ENCODE data around the gene ARMC6. TPM values are rescaled to one million over a fixed set of nuclear protein-coding genes. Genes with fewer than 3 reads are reported as not detected.

The ARMC6 gene
- total RNA-seq, 4 donors from 2014 or later: 12.0 to 32.3 (median 15.6) TPM

DNA sequence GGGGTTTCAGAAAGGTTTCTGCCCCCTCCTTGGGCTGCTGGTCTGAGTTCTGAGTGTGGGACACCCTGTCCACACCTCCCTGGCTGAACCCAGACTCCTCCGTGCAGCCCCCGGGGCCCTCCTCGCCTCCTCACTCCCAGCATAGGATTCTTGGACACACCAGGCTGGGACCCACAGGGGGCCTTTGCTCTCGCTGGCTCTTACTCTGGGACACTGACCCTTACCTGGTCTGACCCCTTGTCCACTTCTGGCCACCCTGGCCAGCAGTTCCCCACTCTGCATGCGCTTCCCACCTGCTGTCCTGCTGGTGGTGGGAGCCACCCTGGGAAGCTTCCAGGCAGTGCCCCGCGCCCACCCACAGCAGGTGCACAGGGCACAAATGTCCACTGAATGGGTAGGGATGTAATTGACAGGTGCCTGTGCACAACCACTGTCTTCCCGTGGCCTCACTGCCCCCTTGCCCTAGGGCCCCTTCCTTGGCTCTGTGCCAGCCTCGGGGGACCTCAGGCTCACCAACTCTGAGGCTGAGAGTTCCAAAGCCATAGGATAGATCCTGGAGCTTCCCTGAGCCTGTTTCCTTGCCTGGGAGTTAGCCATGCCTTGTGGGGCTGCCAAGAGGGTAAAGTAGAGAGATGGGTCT is 23.4 kb downstream of the ARMC6 start:
- Histone ChIP-seq H3K4me3 (no peak overlapping the region), H3K9me3 (no peaks in the 10 kb centered on the region), H3K4me1 (no peaks in the 10 kb centered on the region), H3K36me3 (no peaks in the 10 kb centered on the region), H3K27ac (no peak overlapping the region), H3K27me3 (no peaks in the 10 kb centered on the region)
- TF ChIP-seq POLR2A (IDR thresholded peaks at IDR 0.05): no peak
- TF ChIP-seq, protein P1, sequence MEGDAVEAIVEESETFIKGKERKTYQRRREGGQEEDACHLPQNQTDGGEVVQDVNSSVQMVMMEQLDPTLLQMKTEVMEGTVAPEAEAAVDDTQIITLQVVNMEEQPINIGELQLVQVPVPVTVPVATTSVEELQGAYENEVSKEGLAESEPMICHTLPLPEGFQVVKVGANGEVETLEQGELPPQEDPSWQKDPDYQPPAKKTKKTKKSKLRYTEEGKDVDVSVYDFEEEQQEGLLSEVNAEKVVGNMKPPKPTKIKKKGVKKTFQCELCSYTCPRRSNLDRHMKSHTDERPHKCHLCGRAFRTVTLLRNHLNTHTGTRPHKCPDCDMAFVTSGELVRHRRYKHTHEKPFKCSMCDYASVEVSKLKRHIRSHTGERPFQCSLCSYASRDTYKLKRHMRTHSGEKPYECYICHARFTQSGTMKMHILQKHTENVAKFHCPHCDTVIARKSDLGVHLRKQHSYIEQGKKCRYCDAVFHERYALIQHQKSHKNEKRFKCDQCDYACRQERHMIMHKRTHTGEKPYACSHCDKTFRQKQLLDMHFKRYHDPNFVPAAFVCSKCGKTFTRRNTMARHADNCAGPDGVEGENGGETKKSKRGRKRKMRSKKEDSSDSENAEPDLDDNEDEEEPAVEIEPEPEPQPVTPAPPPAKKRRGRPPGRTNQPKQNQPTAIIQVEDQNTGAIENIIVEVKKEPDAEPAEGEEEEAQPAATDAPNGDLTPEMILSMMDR (IDR thresholded peaks at IDR 0.05): no peak
- DNase-seq: no peak
- intact Hi-C loops (cut with DNase I; ENCODE audit: low total_unique reads): no loop called here

DNA sequence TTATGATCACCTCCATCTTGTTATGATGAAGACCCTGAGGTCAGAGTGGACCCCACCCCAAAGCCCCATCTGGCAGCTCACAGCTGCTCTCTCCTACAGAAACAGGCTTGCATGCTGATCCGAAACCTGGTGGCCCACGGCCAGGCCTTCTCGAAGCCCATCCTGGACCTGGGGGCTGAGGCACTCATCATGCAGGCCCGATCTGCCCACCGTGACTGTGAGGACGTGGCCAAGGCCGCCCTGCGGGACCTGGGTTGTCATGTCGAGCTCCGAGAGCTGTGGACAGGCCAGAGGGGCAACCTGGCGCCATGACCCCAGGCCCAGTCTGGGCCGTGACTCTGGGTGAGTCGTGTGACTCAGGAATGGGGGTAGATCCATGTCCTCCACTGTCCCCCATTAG is 23.9 kb downstream of the ARMC6 start:
- no peak overlapping the region for H3K4me3 ChIP-seq
- intact Hi-C loops (cut with DNase I; ENCODE audit: low total_unique reads): no loop called here
- H3K27me3 ChIP-seq: no peaks in the 10 kb centered on the region
- H3K4me1 ChIP-seq: no peaks in the 10 kb centered on the region
- no peaks in the 10 kb centered on the region for H3K36me3 ChIP-seq
- H3K27ac ChIP-seq: no peak overlapping the region
- no peak for TF ChIP-seq POLR2A (IDR thresholded peaks at IDR 0.05)
- TF ChIP-seq, protein P1 (IDR thresholded peaks at IDR 0.05): no peak
- no peak for DNase-seq
- no peaks in the 10 kb centered on the region for H3K9me3 ChIP-seq

DNA sequence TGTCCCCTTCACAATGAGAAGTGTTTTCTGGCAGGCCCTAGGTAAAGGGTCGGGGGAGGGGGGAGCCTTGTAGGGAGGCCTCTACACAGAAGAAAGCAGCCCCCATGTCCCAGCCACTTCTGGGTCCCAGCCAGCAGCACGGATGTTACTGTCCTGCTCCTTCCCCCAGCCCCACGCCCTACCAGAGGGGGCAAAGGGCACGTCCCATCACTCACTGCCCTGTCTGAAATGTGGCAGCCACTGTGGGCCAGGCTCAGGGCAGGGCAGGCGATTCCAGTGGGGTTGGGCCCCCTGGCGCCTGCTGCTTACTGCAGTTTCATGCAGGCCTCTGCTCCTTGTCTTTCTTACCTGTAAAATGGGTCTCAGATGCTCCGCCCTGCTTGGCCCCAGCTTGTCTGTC is 24.3 kb downstream of the ARMC6 start:
- H3K9me3 ChIP-seq: no peaks in the 10 kb centered on the region
- no peak overlapping the region for H3K27ac ChIP-seq
- no peak for TF ChIP-seq POLR2A (IDR thresholded peaks at IDR 0.05)
- TF ChIP-seq, protein P1 (IDR thresholded peaks at IDR 0.05): no peak
- intact Hi-C loops (cut with DNase I; ENCODE audit: low total_unique reads): no loop called here
- DNase-seq: no peak
- no peak overlapping the region for H3K4me3 ChIP-seq
- no peaks in the 10 kb centered on the region for H3K36me3 ChIP-seq
- no peaks in the 10 kb centered on the region for H3K27me3 ChIP-seq
- no peaks in the 10 kb centered on the region for H3K4me1 ChIP-seq

DNA sequence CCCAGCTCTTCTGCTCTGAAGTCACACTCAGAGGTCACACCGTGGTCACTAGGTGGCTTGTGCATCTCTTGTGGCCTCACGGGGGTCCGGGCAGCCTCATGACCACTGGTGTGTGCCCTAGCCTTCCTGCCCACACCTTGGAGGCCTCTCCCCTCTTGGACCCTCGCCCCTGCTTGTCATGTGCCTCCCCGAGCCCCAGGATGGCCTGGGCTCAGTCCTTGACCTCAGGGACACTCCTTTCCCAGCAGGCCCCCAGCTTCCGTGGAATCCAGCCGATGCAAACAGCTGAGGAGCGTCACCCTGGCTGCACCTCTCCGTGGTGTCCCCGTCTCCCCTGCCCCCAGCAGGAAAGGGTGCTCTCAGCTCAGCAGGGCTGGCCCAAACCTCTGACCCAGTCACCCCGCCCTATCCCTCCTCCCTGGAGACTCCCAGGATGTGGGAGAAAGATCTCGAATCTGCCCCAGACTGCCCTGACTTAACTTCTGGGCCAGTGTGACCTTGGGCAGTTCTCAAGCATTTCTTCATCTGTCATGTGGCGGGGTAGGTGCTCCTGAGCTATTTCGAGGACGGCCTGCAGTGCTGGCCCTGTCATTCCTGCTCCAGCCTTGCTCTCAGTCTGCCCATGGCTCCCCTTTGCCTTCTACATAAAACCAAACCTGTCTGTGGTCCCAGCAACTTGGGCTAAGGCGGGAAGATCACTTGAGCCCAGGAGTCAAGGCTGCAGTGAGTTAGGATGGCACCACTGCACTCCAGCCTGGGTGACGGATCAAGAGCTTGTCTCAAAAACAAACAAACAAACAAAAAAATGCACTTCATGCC is 25.8 kb downstream of the ARMC6 start:
- Histone ChIP-seq H3K27me3 (no peaks in the 10 kb centered on the region), H3K9me3 (no peaks in the 10 kb centered on the region), H3K4me3 (no peak overlapping the region), H3K27ac (no peak overlapping the region), H3K36me3 (no peaks in the 10 kb centered on the region), H3K4me1 (peaks cover 0 to 4% of the 10 kb centered on the region in 2 donors)
- intact Hi-C loops (cut with DNase I; ENCODE audit: low total_unique reads): no loop called here
- DNase-seq: no peak
- TF ChIP-seq POLR2A (IDR thresholded peaks at IDR 0.05): no peak
- TF ChIP-seq, protein P1 (IDR thresholded peaks at IDR 0.05): no peak

Data from uterus (tissue), 4 donors.